ENCODE data around the gene AVP.

AVP gene

DNA sequence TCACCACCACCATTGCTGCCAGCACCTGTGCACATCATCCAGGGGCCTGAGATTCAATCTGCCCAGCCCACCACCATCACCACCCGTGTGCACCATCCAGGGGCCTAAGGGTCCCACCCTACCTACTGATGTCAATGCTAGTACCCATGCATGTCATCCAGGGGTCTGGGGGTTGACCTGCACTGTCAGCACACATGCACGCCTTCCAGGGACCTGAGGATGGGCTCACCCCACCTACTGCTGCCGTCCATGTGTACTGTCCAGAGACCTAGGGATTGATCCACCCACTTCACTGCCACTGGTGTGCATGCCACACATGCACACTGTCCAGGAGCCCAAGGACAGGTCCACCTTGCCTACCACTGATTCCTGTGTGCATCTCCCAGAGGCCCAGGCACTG, 25.0 kb downstream of the AVP start:
- no peak for DNase-seq (ENCODE audit: low read depth)
- TF ChIP-seq, protein P1, sequence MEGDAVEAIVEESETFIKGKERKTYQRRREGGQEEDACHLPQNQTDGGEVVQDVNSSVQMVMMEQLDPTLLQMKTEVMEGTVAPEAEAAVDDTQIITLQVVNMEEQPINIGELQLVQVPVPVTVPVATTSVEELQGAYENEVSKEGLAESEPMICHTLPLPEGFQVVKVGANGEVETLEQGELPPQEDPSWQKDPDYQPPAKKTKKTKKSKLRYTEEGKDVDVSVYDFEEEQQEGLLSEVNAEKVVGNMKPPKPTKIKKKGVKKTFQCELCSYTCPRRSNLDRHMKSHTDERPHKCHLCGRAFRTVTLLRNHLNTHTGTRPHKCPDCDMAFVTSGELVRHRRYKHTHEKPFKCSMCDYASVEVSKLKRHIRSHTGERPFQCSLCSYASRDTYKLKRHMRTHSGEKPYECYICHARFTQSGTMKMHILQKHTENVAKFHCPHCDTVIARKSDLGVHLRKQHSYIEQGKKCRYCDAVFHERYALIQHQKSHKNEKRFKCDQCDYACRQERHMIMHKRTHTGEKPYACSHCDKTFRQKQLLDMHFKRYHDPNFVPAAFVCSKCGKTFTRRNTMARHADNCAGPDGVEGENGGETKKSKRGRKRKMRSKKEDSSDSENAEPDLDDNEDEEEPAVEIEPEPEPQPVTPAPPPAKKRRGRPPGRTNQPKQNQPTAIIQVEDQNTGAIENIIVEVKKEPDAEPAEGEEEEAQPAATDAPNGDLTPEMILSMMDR (IDR thresholded peaks at IDR 0.05; ENCODE audit: low read depth, low read length, missing control alignments), result no peak
- H3K4me3 ChIP-seq (ENCODE audit: low read depth, low read length), result no peak overlapping the region

DNA sequence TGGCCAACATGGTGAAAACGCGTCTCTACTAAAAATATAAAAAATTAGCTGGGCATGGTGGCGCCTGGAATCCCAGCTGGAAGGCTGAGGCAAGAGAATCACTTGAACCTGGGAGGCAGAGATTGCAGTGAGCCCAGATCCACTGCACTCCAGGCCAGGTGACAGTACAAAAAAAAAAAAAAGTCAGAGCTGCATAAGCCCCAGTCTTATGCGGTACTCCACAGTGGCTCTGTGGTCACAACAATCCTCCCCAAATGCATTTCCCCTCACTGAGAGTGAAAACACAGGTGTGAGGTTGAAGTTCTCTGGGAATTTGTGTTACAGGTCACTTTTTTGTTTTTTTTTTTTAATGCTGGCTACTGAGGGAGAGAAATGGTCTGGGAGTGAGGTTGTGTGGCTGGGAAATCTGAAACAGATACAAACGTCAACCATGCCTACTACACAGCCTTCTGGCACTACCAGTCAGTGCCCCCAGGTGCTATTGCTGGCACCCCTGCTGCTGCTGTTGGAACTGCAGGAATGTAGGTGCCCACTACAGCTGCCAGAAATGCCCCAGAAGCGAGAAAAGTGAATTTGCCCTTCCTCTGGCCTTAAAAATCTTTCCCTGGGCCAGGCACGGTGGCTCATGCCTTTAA, 33.0 kb downstream of the AVP start:
- DNase-seq (ENCODE audit: low read depth), result no peak
- TF ChIP-seq, protein P1 (IDR thresholded peaks at IDR 0.05; ENCODE audit: low read depth, low read length, missing control alignments), result peak; percentile 5
- H3K4me3 ChIP-seq (ENCODE audit: low read depth, low read length), result no peak overlapping the region

DNA sequence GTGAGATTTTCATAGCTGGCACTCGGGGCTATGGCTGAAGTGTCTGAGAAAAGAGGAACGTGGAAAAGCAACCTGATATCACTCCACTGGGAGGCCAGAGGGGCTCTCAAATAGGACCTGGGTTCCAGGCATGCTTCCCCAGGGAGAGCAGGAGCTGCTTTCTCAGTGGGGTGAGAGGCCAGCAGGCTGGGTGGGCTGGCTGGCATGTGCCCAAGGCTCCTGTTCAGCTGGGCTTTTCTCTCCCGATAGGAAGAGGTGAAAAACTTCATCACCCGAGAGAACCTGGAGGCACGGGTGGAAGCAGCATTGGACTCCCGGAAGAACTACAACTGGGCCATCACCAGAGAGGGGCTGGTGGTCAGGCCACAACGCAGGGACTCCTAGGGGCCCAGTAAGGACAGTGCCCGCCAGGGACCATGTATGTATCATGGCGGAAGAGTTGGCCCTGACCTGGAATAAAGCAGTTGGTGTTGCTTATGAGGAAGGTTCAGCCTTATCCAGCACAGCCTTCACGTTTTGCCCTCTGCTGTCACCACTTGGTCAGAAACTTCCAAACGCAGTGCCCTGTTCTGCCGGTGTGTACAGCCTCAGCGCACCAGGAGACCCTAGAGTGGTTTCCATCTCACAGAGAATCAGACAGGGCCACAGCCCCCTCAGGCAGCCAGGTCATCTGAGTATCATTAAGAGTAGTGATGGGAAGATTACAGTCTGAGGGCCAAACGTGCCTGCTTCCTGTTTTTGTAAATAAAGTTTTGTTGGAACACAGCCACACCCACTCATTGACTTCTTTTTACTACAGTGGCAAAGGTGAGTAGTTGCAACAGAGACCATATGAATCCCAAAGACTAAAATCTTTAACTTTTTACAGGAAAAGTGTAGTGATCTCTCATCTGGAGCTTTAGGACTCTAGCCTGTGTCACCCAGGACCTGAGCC, 36.8 kb downstream of the AVP start:
- no peak overlapping the region; the same call in 1 of the 2 replicates for H3K4me3 ChIP-seq (ENCODE audit: low read depth, low read length)
- no peak for DNase-seq (ENCODE audit: low read depth)
- TF ChIP-seq, protein P1 (IDR thresholded peaks at IDR 0.05; ENCODE audit: low read depth, low read length, missing control alignments), result no peak

DNA sequence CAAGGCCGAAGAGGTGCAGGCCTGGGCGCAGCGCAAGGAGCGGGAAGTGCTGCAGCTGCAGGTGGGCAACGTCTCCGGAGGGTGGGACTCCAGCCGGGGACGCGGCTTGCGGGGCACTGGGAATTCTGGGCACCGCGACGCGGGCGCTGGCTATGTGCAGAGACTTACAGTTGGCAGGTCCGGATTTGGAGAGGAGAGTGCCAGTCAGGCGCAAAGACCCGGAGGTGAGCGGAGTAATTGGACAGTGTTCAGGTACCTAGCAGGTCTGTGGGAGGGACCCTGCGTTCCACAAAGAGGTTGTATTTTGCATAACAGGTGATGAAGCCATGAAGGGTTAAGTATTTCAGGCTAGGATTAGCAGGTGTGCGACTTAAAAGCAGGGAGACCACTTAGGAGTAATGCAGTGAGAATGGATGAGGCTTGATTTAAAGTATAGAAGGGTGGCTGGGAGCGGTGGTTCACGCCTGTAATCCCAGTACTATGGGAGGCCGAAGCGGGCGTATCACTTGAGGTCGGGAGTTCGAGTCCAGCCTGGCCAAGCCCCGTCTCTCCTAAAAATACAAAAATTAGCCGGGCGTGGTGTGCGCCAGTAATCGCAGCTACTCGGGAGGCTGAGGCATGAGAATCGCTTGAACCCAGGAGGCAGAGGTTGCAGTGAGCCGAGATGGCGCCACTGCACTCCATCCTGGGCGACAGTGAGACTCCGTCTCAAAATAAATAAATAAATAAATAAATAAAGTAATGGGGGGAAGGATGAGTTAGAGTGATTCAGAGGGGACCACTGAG, 37.7 kb downstream of the AVP start:
- no peak for DNase-seq (ENCODE audit: low read depth)
- TF ChIP-seq, protein P1 (IDR thresholded peaks at IDR 0.05; ENCODE audit: low read depth, low read length, missing control alignments), result no peak
- H3K4me3 ChIP-seq (ENCODE audit: low read depth, low read length), result peak overlapping the region; percentile 68

DNA sequence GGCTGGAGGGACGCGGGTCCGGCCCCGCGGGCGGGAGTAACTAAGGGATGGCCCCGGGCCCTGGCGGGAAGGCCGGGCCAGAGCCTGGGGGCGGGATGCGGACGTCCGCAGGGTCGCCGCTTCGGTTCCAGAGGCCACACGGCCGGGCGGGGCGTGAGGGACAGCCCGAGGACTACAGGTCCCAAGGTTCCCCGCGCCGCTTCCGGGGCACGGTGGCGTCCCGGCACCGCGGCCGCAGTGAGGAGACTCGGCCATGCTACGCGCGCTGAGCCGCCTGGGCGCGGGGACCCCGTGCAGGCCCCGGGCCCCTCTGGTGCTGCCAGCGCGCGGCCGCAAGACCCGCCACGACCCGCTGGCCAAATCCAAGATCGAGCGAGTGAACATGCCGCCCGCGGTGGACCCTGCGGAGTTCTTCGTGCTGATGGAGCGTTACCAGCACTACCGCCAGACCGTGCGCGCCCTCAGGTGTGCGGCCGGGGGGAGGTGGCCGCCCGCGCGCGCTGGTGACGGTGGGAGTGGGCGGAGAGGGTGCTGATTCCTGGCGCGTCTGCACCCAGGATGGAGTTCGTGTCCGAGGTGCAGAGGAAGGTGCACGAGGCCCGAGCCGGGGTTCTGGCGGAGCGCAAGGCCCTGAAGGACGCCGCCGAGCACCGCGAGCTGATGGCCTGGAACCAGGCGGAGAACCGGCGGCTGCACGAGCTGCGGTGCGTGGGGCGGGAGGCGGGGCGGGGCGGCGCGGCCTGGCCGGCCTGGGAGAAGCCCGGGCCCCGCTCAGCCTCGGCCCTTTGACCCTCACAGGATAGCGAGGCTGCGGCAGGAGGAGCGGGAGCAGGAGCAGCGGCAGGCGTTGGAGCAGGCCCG, 38.5 kb downstream of the AVP start, which contains the start of gene MRPS26:
TSS of gene MRPS26 (plus strand) at position 237 of the 861 bp plus-strand sequence. CDS start at position 254, 17 bp downstream.
- TF ChIP-seq, protein P1 (IDR thresholded peaks at IDR 0.05; ENCODE audit: low read depth, low read length, missing control alignments), result no peak
- DNase-seq (ENCODE audit: low read depth), result peak; percentile 55
- peak within 1 kb of the TSS; percentile 68 for H3K4me3 ChIP-seq (ENCODE audit: low read depth, low read length)
